Sigmoid colon (tissue), 7 donors: ENCODE results near the gene TXN2. TPM values are rescaled to one million over a fixed set of nuclear protein-coding genes. Genes with fewer than 3 reads are reported as not detected.

Experiments
- DNase-seq: peaks from one replicate; pipeline ENCODE4 v3.0.0-alpha.2; 2019
- H3K27ac ChIP-seq, 4 donors: fragments of 200-600 bp; sonication (generic); one replicate each; pipeline ENCODE4 v1.5.1; 2016 to 2019; ENCODE audit warnings: mild to moderate bottlenecking in 1 of 4
- H3K27me3 ChIP-seq, 3 donors: fragments of 200-600 bp; sonication (generic); one replicate each; pipeline ENCODE4 v1.5.1; 2019; ENCODE audit warnings: mild to moderate bottlenecking in 1 of 3
- H3K36me3 ChIP-seq, 4 donors: fragments of 200-600 bp; sonication (generic); one replicate each; pipeline ENCODE4 v1.5.1; 2016 to 2019
- H3K4me1 ChIP-seq, 4 donors: fragments of 200-600 bp; sonication (generic); one replicate each; pipeline ENCODE4 v1.5.1; 2017 to 2019
- H3K4me3 ChIP-seq, 4 donors: fragments of 200-600 bp; sonication (generic); one replicate each; pipeline ENCODE4 v1.5.1; 2017 to 2019; ENCODE audit warnings: mild to moderate bottlenecking in 2 of 4, moderate library complexity in 1 of 4
- H3K9me3 ChIP-seq, 4 donors: fragments of 200-600 bp in 3 of 4; sonication (generic) in 3 of 4; one replicate each; pipeline versions ENCODE4 v1.5.1 to v1.6.1; 2013 to 2019
- EP300 ChIP-seq, 4 donors: sonication (generic); formaldehyde crosslinking; IDR thresholded peaks; one replicate each; pipeline ENCODE4 v1.6.1; 2017; ENCODE audit warnings: antibody characterized with exemption in 4 of 4
- POLR2A ChIP-seq, 2 donors: fragments of 450-650 bp; IDR thresholded peaks; one replicate each; pipeline ENCODE4 v1.6.1; 2016; ENCODE audit warnings: antibody characterized with exemption in 2 of 2, mild to moderate bottlenecking in 2 of 2, moderate library complexity in 2 of 2
- POLR2AphosphoS5 ChIP-seq, 4 donors: sonication (generic); formaldehyde crosslinking; IDR thresholded peaks; one replicate each; pipeline ENCODE4 v1.6.1; 2017; ENCODE audit warnings: antibody characterized with exemption in 4 of 4
- WGBS, 2 donors: extraction: QIAGEN DNeasy Blood & Tissue Kit; methylation state at CpG; one replicate each; pipeline ENCODE4 v1.1.7; 2013; 5-methylcytosine and 5-hydroxymethylcytosine counted together
- intact Hi-C: fragments of 100-400 bp; cut with DNase I; formaldehyde crosslinking; loops from one replicate; pipeline ENCODE4 v1.15.1; 2023
- polyA plus RNA-seq, 3 donors: library from polyadenylated mRNA; stranded (reverse); fragments of 200-250 nt; gene quantifications; one replicate each; pipeline ENCODE4 v1.2.3, GENCODE V29; 2013
- total RNA-seq, 4 donors: library from RNA; depleted of rRNA; stranded (reverse); fragments of >200 nt; gene quantifications; one replicate each; pipeline ENCODE4 v1.1.0, GENCODE V29; 2016
- TF ChIP-seq, protein P1 (sequence below), 4 experiments: fragments of 450-650 bp in 3 of 4; fragments of 200-600 bp in 1 of 4; IDR thresholded peaks; one replicate each; pipeline ENCODE4 v1.5.1; 2016 to 2019; ENCODE audit warnings: antibody characterized with exemption in 4 of 4, mild to moderate bottlenecking in 3 of 4, moderate library complexity in 2 of 4
- donor health status: healthy with polysubstance abuse.
- donor health status: Bipolar disorder and iron deficiency.
- donor health status: healthy.

Gene TXN2
- total and polyA plus RNA-seq, 7 donors = 43.2 to 181 (median 72.2) TPM

DNA sequence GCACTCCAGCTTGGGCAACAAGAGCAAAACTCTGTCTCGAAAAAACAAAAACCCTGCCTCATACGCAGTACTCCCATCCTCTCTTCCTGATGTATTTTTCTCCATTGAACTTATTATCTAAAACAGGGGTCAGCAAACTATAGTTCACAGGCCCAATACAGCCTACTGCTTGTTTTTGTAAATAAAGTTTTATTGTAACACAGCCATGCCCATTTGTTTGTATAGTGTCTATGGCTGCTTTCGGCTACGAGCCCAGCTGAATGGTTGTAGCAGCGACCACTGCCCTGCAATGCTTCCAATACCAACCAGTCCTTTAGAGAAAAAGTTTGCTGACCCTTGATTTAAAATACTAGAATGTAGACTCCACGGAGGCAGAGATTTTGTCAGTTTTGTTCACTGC is 6.1 kb downstream of the TXN2 start:
- H3K27ac ChIP-seq = peak overlapping the region in 3 of 4 donors; percentile 92 to 98 (median 97)
- peaks cover 0 to 46% (median 37%) of the 10 kb centered on the region in 4 donors for H3K4me1 ChIP-seq
- intact Hi-C loops = no loop called here
- no peaks in the 10 kb centered on the region for H3K9me3 ChIP-seq
- 93 to 96% methylated on average over 6 of the region's 6 CpGs for WGBS, 2 donors
- H3K4me3 ChIP-seq = no peak overlapping the region
- TF ChIP-seq, protein P1, sequence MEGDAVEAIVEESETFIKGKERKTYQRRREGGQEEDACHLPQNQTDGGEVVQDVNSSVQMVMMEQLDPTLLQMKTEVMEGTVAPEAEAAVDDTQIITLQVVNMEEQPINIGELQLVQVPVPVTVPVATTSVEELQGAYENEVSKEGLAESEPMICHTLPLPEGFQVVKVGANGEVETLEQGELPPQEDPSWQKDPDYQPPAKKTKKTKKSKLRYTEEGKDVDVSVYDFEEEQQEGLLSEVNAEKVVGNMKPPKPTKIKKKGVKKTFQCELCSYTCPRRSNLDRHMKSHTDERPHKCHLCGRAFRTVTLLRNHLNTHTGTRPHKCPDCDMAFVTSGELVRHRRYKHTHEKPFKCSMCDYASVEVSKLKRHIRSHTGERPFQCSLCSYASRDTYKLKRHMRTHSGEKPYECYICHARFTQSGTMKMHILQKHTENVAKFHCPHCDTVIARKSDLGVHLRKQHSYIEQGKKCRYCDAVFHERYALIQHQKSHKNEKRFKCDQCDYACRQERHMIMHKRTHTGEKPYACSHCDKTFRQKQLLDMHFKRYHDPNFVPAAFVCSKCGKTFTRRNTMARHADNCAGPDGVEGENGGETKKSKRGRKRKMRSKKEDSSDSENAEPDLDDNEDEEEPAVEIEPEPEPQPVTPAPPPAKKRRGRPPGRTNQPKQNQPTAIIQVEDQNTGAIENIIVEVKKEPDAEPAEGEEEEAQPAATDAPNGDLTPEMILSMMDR (IDR thresholded peaks at IDR 0.05) = no peak
- TF ChIP-seq POLR2A (IDR thresholded peaks at IDR 0.05) (no peak), EP300 (IDR thresholded peaks at IDR 0.05) (no peak)
- peaks cover 15 to 65% (median 31%) of the 10 kb centered on the region in 4 donors for H3K36me3 ChIP-seq
- no peak for DNase-seq
- H3K27me3 ChIP-seq = no peaks in the 10 kb centered on the region

DNA sequence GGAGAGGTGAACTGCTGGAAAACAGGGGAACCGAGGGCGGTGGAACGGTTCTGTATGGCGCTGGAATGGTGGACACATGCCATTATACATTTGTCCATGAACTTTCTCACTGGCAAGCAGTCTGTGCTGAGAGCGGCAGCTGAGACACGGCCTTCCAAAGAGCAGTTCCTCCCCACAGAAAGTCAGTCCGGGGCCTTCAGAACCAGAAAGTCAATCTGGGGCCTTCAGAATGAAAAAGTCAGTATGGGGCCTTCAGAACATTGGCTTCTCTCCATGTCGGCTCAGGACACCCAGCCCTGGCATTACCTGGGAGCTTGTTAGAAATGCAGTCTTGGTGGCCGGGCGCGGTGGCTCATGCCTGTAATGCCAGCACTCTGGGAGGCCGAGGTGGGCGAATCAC is 8.8 kb downstream of the TXN2 start:
- no peak for DNase-seq
- H3K36me3 ChIP-seq = peaks cover 15 to 47% (median 31%) of the 10 kb centered on the region in 4 donors
- H3K4me1 ChIP-seq = peaks cover 0 to 63% (median 56%) of the 10 kb centered on the region in 4 donors
- H3K27me3 ChIP-seq = no peaks in the 10 kb centered on the region
- TF ChIP-seq EP300 (IDR thresholded peaks at IDR 0.05) = no peak
- no peak for TF ChIP-seq POLR2AphosphoS5 (IDR thresholded peaks at IDR 0.05)
- TF ChIP-seq, protein P1 (IDR thresholded peaks at IDR 0.05) = no peak
- no peak for TF ChIP-seq POLR2A (IDR thresholded peaks at IDR 0.05)
- intact Hi-C loops = loop anchor here (5.0 kb wide), 1 partner anchor 100 kb away; no protein-coding TSS in a partner anchor
- WGBS, 2 donors = 85 to 86% methylated on average over 13 of the region's 13 CpGs
- peak overlapping the region; percentile 33 to 50 (median 40) for H3K4me3 ChIP-seq
- no peaks in the 10 kb centered on the region for H3K9me3 ChIP-seq
- H3K27ac ChIP-seq = peak overlapping the region; percentile 87 to 98 (median 94)

GRCh38 chr22:36471341-36471821 is 10.1 kb downstream of the TXN2 start:
- no peaks in the 10 kb centered on the region for H3K27me3 ChIP-seq
- 87 to 88% methylated on average over 14 of the region's 14 CpGs for WGBS, 2 donors
- peak; percentile 21 to 65 (median 42) for TF ChIP-seq POLR2AphosphoS5 (IDR thresholded peaks at IDR 0.05)
- TF ChIP-seq, protein P1 (IDR thresholded peaks at IDR 0.05) = no peak
- TF ChIP-seq POLR2A (IDR thresholded peaks at IDR 0.05) = peak in 1 of 2 donors; percentile 31
- peak in 1 of 4 donors; percentile 25 for TF ChIP-seq EP300 (IDR thresholded peaks at IDR 0.05)
- H3K27ac ChIP-seq = peak overlapping the region; percentile 87 to 98 (median 94)
- DNase-seq = peak; percentile 84
- peaks cover 0 to 76% (median 69%) of the 10 kb centered on the region in 4 donors for H3K4me1 ChIP-seq
- no peaks in the 10 kb centered on the region for H3K9me3 ChIP-seq
- H3K36me3 ChIP-seq = peaks cover 15 to 34% (median 24%) of the 10 kb centered on the region in 4 donors
- intact Hi-C loops = loop anchor here (1.0 to 5.0 kb wide), 3 partner anchors 85 to 167 kb away; partner anchors contain the start of gene MYH9
- H3K4me3 ChIP-seq = peak overlapping the region; percentile 33 to 50 (median 40)

DNA sequence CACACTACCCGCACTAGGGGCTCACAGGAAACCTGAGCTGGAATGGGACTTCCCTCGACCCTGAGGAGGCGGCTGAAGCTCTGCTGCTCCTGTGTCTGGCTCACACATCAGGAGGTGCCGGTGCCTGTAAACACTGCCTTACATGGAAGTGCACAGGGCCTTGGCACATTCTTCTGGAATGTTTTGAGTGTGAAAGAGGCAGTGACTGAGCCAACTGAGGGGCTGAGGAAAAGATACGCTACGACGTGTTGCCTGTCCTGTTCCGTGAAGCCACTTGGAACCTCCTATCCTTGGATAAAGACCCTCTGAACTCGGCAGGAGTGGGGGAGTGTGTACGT is 10.5 kb downstream of the TXN2 start:
- Histone ChIP-seq H3K4me3 (peak overlapping the region; percentile 33 to 50 (median 40)), H3K36me3 (peaks cover 11 to 30% (median 19%) of the 10 kb centered on the region in 4 donors), H3K4me1 (peaks cover 0 to 80% (median 73%) of the 10 kb centered on the region in 4 donors)

More for the DNA sequence above, 10.5 kb downstream of the TXN2 start:
- intact Hi-C loops = loop anchor here (1.0 to 5.0 kb wide), 4 partner anchors 84 to 170 kb away; partner anchors contain the start of gene MYH9
- peak overlapping the region; percentile 87 to 98 (median 94) for H3K27ac ChIP-seq
- H3K9me3 ChIP-seq = no peaks in the 10 kb centered on the region
- peak; percentile 91 for DNase-seq
- TF ChIP-seq, protein P1 (IDR thresholded peaks at IDR 0.05) = no peak
- TF ChIP-seq EP300 (IDR thresholded peaks at IDR 0.05) = peak in 2 of 4 donors; percentile 60 to 81
- TF ChIP-seq POLR2AphosphoS5 (IDR thresholded peaks at IDR 0.05) = peak; percentile 58 to 75 (median 72)
- TF ChIP-seq POLR2A (IDR thresholded peaks at IDR 0.05) = peak in 1 of 2 donors; percentile 24
- WGBS, 2 donors = 78 to 84% methylated on average over 10 of the region's 10 CpGs
- no peaks in the 10 kb centered on the region for H3K27me3 ChIP-seq
